HG03103 (cell line): Measurements from ENCODE around the gene USP12.
"Not testable (repeated sequence)": the region's sequence is repeated elsewhere in the genome, so short reads cannot be mapped to it uniquely, and the experiment has no call there.

Experiments
- ATAC-seq: cut with Tn5 transposase; IDR thresholded peaks from one replicate; pipeline ENCODE4 v1.9.1; 2021; ENCODE audit warnings: low read depth; ENCODE audit not compliant: unreplicated experiment

The USP12 gene

DNA sequence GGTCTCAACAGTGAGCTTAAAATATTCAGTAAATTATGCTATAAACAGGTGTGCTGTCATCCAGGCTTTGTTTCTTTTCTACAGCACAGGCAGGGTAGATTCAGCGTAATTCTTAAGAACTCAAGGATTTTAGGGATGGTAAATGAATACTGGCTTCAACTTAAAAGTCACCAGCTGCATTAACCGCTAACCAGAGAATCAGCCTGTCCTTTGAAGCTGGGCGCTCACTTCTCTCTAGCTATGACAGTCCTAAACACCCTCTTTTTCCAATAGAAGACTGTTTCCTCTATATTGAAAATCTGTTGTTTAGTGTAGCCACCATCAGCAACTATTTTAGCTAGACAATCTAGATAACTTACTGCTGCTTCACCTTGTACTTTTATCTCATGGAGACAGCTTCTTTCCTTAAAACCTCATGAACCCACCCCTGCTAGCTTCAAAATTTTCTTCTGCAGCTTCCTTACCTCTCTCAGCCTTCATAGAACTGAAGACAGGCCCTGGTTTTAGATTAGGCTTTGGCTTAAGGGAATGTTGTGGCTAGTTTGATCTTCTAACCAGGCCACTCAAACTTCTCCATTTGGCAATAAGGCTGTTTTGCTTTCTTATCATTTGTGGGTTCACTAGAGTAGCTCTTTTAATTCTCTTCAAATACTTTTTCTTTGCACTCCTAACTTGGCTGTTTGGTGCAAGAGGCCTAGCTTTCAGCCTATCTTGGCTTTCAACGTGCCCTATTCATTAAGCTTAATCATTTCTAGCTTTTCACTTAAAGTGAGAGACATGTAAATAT, 89.5 kb downstream of the USP12 start:
- ATAC-seq: no peak

DNA sequence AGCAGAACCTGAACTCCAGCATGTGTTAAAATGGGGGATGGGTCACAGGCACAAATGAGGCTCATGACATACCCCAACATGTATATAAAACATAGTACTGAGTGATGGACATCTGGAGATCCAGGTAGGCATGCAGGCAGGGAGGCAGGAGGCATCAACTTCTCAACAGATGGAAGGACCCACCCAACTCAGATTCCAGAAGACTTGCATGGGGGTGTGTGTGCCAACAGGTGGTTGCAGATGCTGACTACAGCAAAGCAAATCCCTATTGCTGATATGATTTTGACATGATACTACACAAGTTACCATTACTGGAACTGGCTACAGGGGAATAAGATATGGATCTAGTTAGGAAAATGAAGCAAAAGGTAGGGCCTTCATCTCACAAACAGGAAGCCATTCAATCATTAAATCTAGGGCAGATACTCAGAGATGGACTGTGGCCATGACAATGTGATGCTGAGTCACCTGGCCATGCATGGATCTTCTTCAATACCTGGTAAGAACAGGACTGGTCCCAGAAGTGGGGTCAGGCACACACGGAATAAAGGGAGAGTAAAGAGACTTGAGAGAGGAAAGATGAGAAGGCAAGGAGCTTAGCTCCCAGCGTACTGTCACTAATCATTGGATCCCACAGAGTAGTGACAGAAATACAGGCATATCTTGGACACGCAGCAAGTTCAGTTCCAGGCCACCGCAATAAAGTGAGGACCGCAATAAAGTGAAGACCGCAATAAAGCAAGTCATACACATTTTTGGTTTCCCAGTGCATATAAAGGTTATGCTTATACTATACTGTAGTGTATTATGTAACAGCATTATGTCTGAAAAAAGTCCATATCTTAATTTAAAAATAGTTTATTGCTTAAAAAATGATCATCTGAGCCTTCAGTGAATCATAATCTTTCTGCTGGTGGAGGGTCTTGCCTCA, 91.3 kb downstream of the USP12 start:
- no peak for ATAC-seq

DNA sequence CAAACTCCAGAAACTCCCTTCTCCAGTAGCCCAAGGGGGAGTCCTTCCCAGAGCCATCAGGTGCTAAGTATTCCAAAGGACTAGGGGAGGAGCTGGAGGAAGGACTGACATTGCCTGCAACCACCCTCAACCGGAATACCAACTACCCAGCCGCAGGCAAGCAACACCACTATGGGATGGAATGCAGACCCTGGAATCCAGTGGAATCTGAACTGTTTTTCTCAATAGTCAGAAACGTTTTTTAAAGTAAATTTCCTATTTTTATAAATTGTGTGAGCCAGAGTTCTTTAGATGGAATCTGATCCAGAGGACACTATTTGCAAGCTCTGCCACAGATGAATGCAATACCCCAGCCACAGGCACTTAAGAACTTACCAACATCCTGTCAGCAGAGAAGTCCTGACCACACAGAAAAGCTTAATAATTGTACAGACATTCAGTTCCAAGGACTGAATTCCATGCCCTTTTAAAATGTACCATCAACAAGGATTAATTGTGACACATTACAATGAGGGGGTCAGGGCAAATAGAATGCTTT, 92.1 kb downstream of the USP12 start:
- ATAC-seq: no peak

DNA sequence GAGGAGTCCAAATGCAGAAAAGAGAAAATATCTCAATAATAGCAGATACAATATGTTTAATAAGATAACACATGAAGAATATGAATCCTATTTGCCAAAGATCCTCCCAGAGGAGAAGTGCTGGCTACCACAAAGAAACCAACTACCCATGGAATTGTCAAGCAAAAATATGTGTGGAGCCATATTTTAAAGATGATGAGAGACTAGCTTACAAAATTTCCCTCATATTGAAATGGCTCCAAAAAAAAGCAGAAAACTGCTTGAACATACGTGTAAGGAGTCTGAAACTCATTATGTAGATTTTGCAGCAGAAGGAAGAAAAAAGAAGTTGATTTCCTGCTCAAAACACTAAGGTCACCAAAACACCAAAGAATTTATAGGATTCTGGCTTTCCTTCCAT, 94.2 kb downstream of the USP12 start:
- ATAC-seq: no peak

DNA sequence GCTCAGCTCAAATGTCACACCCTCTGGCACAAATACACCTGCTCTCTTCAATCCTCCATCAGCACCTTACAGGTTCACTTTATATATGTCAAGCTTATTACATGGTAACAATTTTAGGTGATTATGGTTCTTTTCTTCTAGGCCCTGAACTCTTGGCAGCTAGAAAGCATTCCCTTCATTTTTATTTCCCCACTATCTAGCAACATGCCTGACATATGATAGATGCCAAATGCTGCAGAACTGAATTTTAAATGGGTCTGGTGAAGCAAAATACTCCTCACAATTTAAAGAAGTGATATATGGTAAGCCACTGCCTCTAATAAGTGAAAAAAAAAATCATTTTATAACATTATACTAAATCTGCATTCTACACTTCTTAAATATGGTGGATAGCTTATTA, 95.2 kb downstream of the USP12 start:
- ATAC-seq: no peak

DNA sequence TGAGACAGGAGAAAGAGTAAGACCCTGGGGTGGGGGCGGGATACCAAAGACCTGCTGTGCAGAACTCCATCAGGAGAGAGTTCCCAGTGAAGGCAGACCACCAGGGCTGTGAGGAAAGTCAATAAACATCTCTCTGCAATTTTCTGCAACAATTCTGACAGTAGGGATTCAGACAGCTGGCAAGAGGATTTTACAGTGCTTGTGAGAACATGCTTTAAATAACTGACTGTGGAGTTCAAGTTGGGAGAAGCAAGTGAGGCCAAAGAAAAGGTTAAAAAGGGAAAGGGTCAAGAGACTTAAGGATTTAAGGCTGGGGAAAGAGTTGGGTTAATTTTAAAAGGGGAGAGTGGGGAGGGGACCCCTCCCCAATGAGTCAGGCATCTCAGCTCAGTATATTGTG, 98.4 kb downstream of the USP12 start:
- no peak for ATAC-seq

DNA sequence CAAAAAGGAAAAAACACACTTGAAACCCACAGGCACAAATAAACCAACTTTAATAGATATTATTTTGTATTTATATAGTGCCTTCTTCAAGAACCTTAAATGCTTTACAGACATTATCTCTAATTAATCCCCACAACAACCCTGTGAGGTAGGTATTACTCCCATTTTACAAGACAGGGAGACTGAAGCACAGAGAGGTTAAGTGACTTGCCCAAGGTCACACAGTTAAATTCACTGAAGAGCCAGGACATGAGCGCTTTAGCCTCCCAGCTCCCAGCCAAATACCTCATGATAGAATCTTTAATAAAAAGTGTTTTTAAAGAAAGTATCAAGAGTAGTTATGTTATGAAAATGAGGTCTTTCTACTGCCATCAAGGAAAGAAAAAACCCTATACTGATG, 105.5 kb downstream of the USP12 start:
- ATAC-seq: not testable (repeated sequence)

DNA sequence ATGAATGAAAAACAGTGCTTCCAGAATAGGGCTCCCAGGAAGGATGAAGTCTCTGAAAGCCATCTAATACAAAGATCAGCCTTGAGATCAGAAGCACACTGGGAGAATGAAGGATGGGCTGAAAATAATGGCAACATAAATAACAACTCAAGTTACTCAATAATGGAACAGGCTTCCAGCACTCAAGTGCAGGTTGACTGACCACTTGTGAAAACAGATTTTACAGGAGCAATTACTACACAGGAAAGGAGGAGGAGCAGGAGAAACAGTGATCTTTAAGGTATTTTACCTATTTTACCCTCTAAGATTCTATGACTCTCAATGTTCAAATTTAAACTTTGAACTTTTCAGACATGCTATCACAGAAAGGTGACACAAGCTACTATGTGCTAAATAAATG, 106.0 kb downstream of the USP12 start:
- no peak for ATAC-seq

DNA sequence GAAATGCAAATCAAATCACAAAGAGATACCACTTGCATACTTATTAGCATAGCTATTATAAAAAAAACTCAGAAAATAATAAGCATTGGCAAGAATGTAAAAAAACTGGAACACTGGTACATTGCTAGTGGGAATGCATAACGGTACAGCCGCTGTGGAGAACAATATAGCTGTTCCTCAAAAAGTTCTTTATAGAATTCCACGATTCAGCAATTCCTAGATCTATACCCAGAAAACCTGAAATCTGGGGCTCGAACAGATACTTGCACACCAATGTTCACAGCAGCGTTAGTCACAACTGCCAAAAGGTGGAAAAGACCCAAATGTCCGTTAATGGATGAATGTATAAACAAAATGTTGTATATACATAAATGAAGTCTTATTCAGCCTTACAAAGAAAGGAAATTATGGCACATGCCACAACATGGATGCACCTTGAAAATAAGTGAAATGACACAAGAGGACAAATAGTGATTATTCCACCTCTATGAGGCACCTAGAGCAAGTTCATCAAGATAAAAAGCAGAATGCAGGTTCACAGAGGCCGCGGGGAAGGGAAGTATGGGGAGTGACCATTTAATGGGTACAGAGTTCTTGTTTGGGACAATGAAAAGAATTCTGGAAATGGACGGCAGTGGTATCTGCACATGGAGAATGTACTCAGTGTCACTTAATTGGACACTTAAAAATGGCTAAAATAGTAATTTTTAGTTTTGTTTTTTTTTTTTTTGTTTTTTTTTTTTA, 107.2 kb downstream of the USP12 start:
- no peak for ATAC-seq

DNA sequence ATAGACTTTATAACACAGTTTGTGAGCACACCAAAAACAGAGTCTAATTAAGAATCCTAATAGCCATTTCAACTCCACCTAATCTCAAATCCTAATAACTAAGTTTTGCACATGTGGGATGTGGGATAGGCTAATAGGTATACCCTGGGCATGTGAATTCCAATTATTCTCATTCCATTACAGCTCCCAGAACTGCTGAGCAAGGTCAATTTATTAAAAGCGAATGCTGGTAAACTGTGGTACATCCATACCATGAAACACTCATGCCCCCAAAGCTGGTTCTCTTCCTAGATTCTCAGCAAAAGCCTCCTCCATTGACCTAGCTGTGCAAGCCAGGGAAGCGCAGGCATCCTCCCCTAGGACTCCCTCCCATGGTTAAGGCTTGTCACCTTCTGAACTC, 113.8 kb downstream of the USP12 start:
- no peak for ATAC-seq

DNA sequence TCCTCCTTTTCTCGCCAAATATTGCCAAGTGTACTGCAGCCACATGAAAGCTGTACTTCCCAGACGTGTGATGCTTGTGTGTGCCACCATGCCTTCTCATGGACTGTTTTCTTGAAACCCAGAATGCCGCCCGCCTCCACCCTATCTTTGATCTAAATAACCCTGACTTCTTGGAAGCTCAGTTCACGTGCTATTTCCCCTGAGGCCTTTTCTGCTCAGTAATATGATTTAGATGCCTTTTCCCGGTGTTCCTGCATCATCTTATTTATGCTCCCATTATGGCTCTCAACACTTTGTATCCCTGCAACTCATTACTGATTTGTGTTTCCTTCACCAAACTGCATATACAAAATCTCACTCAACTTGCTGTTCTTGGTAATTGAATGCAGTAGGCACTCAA, 116.1 kb downstream of the USP12 start:
- ATAC-seq: no peak

DNA sequence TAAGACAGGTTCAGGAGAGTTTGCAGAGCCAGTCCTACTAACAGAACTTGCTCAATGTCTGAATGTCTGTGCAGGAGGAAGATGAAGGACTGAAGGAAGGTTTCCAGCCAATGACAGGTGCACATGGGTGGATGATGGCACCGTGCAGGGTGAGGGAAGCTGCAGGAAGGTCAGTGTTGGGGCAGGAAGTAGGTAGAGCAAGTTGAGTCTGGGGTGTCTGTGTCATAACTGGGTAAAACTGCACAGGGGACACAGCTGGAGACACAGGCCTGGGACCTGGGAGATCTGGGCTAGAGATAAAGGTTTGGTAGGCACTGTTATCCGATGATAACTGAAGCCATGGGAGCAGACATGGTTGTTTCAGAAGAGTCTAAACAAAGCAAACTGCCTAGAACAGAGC, 116.9 kb downstream of the USP12 start:
- no peak for ATAC-seq

DNA sequence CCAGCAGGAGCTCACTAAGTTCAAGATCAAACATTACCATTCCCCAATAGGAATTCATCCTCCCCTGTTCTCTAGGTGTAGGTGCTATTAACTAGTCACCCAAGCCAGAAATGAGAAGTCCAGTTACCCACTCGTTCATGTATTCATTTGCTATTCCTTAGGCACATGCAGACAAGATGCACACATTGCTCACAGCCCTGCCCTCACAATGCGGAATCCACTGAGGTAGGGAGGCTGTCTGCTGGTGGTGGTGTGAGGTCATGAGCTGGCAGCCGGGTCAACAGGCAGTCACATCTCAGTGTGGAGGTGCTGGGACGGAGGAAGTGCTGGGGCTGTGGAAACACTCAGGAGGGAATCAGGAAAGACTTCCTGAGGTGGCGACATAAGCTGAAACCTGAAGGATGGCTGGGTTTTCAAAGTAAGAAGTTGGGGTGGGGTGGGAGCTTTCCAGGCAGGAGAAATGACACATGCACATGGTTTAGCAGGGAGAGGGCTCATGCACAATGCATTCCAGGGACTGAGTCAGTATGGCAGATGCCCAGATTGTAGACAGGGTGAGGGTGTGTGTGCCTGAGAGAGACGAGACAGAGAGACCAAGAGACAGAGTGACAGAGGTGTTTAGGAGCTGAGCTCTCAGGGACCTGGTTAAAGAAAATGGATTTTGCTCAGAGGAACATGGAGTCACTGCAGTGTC, 117.6 kb downstream of the USP12 start:
- no peak for ATAC-seq

DNA sequence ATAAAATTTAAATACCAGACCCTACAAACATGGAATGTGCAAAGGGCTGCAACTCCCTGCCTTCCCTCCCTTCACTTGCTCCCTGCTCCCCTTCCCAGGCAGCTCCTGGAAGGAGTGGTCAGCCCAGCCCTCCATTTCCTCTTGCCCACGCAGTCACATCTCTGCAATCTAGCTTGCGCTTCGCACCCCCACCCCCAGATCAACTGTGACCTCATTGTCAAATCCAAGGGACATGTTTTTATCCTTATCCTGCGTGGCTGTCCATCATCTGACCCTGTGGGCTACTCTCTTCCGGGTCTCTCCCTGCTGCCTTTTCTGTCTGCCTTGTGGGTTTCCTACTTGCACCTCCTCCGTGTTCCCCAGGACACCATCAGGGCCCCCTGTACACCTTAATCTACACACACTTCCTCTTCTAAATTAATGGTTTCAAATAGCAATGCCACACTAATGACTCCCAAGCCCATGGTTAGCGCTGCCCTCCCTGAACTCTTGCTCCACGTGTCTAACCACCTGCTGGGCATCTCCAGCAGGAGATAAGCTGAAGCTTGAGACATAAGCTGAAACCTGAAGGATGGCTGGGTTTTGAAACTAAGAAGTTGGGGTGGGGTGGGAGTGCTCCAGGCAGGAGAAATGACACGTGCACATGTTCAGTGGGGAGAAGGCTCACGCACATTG, 118.3 kb downstream of the USP12 start:
- ATAC-seq: no peak

DNA sequence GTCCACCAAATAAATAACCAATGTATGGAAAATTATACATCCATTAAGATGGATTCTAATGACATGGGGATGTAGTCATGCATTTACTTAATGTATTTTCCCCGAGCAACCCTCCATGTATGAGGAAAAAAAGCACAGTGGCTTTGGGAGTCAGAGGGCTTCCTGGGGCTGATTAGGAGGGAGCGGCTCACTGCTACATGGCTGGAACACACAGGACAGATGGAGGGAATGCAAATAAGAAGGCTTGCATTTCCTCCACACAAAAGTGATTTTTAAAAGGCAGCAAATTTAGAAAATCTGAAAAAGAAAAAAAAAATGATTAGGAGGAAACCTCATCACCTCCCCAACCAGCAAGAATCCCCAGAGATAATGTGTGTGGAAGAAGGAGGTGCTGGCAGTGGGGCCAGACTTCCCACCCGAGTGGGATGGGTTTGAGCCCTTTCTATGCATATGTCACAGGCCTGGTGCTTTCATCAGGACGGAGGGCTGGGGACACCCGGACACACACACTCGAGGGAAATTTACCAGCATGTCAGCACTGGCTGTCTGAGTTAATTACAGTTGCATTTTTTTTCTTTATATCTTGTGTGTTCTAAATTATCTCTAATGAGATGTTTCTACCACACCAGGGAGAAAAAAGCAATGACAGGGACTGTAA, 118.9 kb downstream of the USP12 start:
- ATAC-seq: no peak

DNA sequence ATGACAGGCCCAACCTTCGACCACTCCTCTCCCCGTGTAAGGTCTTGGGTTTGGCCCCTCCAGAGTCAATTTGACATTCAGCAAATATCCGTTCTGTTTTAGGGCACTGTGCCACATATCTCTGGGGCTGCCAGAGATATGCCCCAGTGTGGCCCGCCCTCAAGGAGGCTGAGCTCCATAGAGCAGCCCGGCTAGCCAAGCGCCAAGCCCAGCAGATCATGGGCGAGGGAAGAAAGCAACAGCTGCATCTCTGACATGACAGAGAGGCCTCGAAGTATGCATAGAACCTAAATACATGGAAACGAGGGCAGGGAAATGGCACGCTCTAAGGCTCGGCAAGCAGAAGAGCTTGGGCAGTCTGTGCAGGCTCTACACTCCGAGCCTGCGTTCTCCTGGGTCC, 124.5 kb downstream of the USP12 start:
- no peak for ATAC-seq

DNA sequence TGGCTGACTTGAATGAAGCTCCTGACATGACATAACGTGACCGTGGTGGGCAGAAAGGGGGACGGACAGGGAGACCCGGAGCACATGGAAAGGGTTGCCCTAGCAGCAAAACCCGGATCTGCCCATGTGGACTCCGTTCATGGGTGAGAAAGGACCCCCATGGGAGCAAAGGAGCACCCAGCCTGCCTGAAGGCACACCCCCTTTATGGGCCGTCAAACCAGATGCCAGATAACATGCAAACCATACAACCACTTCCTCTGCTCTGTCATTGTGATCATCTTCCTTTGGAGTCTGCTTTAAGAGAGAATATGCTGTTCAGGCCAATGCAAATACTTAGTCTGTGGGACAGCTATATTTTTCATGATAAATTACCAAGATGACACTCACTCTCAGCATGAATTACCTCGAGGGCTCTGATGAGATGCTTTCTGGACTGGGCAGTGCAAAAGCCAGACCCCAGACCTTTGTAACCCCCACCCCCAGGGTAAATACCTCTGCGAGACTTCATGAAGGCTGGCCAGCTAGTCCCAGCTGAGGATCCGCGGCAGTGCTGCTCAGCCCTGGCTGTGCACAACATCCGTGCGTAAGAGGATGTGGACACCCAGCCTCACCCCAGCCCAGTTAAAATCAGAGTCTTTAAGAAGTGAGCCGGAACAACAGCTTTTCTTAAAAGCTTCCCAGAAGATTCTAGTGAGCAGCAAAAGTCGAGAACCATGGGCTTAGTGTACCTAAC, 126.6 kb downstream of the USP12 start:
- peak; percentile 78 for ATAC-seq

DNA sequence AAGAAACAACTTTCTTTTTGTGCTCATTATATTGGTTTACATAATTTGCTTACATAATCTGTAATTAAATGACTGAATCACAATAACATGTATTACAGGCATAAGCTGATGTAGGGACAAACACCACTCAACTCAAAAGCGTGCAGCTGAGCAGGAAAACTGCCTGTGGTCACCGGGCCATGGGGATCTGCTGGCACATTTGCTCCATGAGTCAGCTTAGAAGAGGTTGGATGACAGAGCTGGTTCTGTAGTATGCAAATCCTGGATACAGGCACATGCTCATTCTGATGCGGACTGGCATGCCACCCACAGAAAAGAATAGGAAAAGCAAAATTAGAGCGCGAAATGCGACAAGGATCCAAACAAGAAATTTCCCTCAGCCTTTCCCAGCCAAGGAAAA, 128.6 kb downstream of the USP12 start:
- ATAC-seq: no peak

DNA sequence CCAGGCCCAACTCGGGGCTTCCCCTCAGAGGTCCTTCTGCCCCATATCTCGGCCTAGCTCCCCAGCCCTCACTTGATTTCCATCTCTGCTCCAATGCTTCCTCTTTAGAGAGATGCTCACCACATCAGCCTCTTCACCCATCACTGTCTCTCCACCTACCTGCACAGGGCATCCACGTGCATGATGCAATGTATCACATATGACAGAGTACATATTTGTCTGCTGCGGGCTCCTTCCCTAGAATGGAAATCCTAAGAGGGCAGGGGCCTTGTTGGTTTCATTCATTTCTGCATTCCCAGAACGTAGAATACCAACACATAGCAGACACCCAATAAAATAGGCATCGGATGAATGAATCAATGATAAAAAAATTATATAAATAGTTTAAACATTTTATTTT, 130.3 kb downstream of the USP12 start:
- ATAC-seq: no peak
